HFF-Myc (cell line): ENCODE measurements around the gene ANKRD33B.
A peak's percentile ranks its signal among the peaks of the same experiment; 100 is the strongest.

Experiments used
- DNase-seq: peaks from one replicate; pipeline ENCODE4 v3.0.0-alpha.2; 2011; ENCODE audit warnings: low read depth; ENCODE audit errors: extremely low read depth
- H3K4me3 ChIP-seq: replicated peaks from 2 replicates; pipeline ENCODE4 v1.5.1; 2011; ENCODE audit warnings: low read depth, mild to moderate bottlenecking, control low read depth, low read length
- TF ChIP-seq, protein P1 (sequence below): IDR thresholded peaks from 2 replicates; pipeline ENCODE4 v1.5.1; 2012; ENCODE audit warnings: mild to moderate bottlenecking, low read depth, low read length, control low read depth; ENCODE audit errors: missing control alignments

Gene ANKRD33B

DNA sequence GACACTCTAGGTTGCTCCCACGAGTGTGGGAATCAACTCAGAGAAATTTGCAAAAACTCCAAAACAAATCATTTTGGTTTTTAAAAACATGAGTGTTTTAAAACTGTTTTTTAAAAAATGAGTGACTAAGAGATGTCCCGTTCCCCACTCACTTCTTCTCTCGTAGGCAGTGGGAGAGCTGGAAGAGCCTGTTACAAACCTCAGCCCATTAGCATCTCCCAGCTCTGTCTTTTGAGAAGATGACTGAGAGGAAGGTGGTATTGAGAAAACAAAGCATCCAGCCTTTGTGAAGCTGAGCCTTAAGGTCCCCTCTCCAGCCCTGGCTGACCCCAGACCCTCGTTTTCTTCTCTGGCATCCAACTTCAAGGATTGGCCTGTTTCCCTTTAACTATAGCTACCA lies 4.7 kb upstream of the ANKRD33B start:
- H3K4me3 ChIP-seq: no peak overlapping the region
- TF ChIP-seq, protein P1, sequence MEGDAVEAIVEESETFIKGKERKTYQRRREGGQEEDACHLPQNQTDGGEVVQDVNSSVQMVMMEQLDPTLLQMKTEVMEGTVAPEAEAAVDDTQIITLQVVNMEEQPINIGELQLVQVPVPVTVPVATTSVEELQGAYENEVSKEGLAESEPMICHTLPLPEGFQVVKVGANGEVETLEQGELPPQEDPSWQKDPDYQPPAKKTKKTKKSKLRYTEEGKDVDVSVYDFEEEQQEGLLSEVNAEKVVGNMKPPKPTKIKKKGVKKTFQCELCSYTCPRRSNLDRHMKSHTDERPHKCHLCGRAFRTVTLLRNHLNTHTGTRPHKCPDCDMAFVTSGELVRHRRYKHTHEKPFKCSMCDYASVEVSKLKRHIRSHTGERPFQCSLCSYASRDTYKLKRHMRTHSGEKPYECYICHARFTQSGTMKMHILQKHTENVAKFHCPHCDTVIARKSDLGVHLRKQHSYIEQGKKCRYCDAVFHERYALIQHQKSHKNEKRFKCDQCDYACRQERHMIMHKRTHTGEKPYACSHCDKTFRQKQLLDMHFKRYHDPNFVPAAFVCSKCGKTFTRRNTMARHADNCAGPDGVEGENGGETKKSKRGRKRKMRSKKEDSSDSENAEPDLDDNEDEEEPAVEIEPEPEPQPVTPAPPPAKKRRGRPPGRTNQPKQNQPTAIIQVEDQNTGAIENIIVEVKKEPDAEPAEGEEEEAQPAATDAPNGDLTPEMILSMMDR: no peak
- no peak for DNase-seq

DNA sequence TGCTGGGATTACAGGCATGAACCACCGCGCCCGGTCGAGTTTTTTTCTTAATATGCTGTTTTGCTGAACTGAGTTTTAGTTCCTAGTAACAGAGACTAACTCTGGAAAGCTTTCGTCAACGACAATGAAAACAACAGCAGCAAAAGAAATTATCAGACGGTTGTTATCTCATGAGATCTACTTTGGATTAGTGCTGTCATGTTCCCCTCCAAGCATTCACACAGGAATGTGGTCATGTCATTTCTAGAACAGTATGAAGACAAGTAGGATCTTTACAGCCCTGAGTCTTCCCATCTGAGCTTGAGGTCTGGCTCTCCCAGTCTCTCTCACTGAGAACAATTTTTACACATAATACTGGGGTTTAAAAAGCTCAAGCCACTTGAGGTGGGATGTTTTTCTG lies 4.0 kb upstream of the ANKRD33B start:
- no peak overlapping the region for H3K4me3 ChIP-seq
- TF ChIP-seq, protein P1: no peak
- no peak for DNase-seq

DNA sequence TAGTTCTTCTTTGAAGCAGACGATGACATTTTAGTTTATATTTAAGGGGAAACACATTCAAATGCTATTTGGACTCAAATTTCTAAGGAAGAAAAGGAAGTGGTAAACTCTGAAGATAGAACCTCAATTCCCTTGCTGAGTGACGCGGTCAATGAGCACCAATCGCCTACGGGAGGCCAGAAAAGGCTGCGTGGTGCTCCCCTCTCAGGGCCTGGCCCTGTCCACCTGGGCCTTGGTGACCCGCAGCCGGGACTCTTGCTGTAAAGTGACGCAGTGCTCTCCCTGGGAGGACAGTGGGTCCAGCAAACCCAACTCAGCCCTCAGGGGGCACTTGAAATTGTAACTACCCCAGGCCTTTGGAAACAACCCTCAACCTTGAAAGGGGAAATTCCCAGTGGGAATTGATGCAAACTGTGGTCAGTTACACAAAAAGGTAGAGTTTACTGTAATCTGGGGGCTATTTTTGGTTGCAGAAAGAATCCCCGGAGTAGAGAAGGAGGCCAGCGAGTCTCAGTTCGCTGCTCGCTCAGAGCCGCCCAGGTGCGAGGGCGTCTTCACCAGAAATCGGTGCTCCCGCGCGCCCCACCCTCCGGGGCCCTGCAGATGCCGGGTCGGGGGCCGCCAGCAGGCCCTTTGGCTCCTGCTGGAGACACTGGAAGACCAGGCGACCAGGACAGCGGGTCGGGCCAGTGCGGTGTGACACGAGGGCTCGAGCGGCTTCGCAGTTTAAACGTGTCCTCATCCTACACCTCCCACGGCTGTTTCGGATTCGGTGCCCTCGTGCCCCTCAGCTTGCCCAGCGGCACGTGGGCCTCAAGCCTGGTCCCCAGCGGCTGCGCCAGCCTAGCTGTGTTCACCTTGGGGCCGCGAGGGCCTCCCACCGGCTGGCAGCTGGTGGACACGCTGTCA lies 1.4 kb upstream of the ANKRD33B start:
- TF ChIP-seq, protein P1: no peak
- no peak for DNase-seq
- no peak overlapping the region for H3K4me3 ChIP-seq

DNA sequence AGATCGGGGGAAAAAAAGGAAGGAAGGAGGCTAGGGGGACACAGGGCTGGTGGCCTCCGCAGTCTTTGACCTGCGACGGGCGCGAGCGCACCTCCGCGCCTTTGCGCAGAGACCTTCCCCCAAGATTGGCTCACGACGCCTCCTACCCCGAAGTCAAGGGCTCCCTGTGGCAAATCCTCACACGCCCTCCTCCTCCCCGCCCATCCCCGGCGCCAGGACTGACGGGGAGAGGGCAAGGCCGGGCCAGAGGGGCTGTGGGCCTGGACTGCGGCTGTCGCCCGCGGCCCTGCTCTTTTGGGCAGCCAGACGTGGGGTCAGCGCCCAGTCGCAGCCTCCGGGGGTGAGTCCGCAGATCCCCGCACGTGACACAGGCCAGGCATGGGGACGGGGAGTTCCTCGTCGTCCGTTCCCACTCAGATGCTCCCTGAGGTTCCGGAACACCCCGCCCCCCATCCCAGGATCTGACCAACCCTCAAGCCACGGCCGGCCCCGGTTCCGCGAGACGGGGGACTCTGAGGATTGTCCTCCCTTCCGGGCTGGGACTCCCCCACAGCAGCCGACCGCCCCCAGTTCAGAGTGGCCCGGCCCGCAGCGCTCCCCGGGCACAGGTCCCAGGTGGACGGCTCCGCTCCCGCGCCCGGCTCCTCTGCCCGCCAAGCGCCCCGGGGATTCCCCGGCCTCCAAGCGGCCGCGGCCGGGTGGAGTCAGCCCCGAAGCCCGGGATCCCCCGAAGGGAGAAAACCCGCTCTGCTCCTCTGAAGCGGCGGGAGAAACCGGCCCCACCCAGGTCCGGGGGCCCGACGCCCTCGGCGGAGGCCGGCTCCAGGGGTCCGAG lies 543 bp upstream of the ANKRD33B start:
- DNase-seq: no peak
- H3K4me3 ChIP-seq: peak overlapping the region; percentile 85
- TF ChIP-seq, protein P1: no peak

DNA sequence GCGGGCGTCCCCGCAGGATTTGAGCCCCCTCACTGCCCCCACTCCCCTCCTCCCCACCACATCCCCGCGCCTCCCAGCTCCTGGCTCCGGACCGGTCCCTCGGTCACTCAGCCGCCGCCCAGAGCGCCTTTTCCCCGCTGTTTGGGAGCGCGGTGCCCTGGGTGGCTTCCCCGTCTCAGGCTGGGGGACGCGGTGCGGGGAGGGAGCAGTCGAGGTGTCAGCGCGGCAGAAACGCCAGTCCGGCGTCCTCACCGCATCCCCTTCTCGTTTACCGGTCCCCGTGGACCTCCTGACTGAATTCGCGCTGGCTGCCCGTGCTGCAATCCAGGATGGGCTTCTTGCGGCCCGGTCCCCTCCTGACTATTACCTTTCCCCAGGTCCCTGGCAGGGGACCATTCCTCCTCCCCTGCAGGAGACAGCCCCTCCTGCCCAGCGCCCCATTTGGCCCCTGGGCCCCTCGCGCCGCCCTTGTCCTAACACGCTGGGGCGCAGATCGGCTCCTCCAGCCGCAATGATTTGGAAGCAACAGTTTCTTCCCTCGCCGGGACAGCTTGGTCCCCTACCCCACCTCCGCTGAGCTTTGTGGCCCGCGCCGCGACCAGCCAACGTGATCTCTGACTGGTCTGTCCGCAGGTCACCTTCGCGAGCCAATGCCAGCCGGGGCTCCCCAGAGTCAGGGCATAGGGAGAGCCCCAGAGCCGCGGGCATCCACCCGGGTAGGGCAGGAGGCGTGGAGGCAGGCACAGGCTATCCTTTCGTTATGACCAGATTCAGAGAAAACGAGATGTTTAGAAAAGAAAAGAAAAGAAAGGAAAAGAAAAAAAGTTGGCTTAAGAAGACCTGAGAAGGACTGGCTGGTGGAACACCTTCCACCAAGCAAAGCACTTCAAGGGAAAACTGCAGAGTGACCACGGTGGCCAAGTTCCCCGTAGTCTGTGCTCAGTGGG lies 1.2 kb downstream of the ANKRD33B start:
- peak overlapping the region; percentile 85 for H3K4me3 ChIP-seq
- TF ChIP-seq, protein P1: no peak
- DNase-seq: no peak
